Right hindlimb (tissue), 1 donor: ENCODE data around the gene NCKAP5.

ENCODE experiments used
- DNase-seq: peaks from one replicate; pipeline ENCODE4 v3.0.0-alpha.2; 2018

The NCKAP5 gene

GRCh38 chr2:133177196-133177595 is 391.1 kb downstream of the NCKAP5 start:
- DNase-seq, result no peak

- DNase-seq, result no peak
Observed at GRCh38 chr2:133175926-133176325, 392.3 kb downstream of the NCKAP5 start.

GRCh38 chr2:133173224-133173623 is 395.0 kb downstream of the NCKAP5 start:
- no peak for DNase-seq

- peak; percentile 26 for DNase-seq
Observed at GRCh38 chr2:133171393-133172004, 396.8 kb downstream of the NCKAP5 start.

- no peak for DNase-seq
Observed at GRCh38 chr2:133169274-133169912, 398.9 kb downstream of the NCKAP5 start.

- DNase-seq, result no peak
Observed at GRCh38 chr2:133167990-133168389, 400.3 kb downstream of the NCKAP5 start.

GRCh38 chr2:133167223-133167622 is 401.0 kb downstream of the NCKAP5 start:
- DNase-seq, result no peak

GRCh38 chr2:133166031-133166430 is 402.2 kb downstream of the NCKAP5 start:
- no peak for DNase-seq

GRCh38 chr2:133163111-133163510 is 405.2 kb downstream of the NCKAP5 start:
- DNase-seq, result peak; percentile 79

- no peak for DNase-seq
Observed at GRCh38 chr2:133158442-133158841, 409.8 kb downstream of the NCKAP5 start.

- DNase-seq, result no peak
Observed at GRCh38 chr2:133158024-133158423, 410.2 kb downstream of the NCKAP5 start.

GRCh38 chr2:133157141-133157540 is 411.1 kb downstream of the NCKAP5 start:
- DNase-seq, result no peak

- no peak for DNase-seq
Observed at GRCh38 chr2:133152801-133153200, 415.5 kb downstream of the NCKAP5 start.

GRCh38 chr2:133148187-133148586 is 420.1 kb downstream of the NCKAP5 start:
- DNase-seq, result no peak

- no peak for DNase-seq
Observed at GRCh38 chr2:133146893-133147292, 421.4 kb downstream of the NCKAP5 start.

GRCh38 chr2:133143645-133144044 is 424.6 kb downstream of the NCKAP5 start:
- DNase-seq, result no peak

- no peak for DNase-seq
Observed at GRCh38 chr2:133142087-133142486, 426.2 kb downstream of the NCKAP5 start.

- no peak for DNase-seq
Observed at GRCh38 chr2:133140620-133141019, 427.6 kb downstream of the NCKAP5 start.

GRCh38 chr2:133139847-133140533 is 428.3 kb downstream of the NCKAP5 start:
- DNase-seq, result no peak

- no peak for DNase-seq
Observed at GRCh38 chr2:133138693-133139092, 429.6 kb downstream of the NCKAP5 start.

GRCh38 chr2:133135035-133135654 is 433.1 kb downstream of the NCKAP5 start:
- no peak for DNase-seq

- DNase-seq, result no peak
Observed at GRCh38 chr2:133130548-133131246, 437.6 kb downstream of the NCKAP5 start.

- no peak for DNase-seq
Observed at GRCh38 chr2:133124446-133124845, 443.8 kb downstream of the NCKAP5 start.
